Right renal cortex interstitium (tissue), 3 donors: ENCODE results near the gene ATP6V0E2. TPM values are rescaled to one million over a fixed set of nuclear protein-coding genes. Genes with fewer than 3 reads are reported as not detected.

ENCODE experiments used
- DNase-seq, 3 donors: peaks; one replicate each; pipeline ENCODE4 v3.0.0-alpha.2; 2013; ENCODE audit warnings: low read depth in 3 of 3, low spot score in 2 of 3
- polyA plus RNA-seq, 3 donors: library from polyadenylated mRNA; unstranded; fragments of 120-200 nt; gene quantifications; one replicate each; pipeline ENCODE4 v1.2.1, GENCODE V29; 2013; ENCODE audit not compliant: insufficient read length in 3 of 3

ATP6V0E2 gene
- polyA plus RNA-seq, 3 donors: 20.4 to 27.2 (median 23.5) TPM

DNA sequence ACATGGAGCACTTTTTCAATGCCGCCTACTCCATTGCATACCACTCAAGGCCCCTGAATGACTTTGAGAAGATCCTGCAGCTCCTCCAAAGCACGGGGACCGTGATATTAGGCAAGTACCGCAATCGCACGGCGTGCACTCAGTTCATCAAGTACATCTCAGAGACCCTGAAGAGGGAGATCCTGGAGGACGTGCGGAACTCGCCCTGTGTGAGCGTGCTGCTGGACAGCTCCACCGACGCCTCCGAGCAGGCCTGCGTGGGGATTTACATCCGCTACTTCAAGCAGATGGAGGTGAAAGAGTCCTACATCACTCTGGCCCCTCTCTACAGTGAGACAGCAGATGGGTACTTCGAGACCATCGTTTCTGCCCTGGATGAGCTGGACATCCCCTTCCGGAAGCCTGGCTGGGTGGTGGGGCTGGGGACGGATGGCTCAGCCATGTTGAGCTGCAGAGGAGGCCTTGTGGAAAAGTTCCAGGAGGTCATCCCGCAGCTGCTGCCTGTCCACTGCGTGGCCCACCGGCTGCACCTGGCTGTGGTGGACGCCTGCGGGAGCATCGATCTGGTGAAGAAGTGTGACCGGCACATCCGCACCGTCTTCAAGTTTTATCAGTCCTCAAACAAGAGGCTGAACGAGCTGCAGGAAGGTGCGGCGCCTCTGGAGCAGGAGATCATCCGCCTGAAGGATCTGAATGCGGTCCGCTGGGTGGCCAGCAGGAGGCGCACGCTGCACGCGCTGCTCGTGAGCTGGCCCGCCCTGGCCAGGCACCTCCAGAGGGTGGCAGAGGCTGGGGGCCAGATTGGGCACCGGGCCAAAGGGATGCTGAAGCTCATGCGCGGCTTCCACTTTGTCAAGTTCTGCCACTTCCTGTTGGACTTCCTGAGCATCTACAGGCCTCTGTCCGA is 12.7 kb upstream of the ATP6V0E2 start:
- DNase-seq: no peak

DNA sequence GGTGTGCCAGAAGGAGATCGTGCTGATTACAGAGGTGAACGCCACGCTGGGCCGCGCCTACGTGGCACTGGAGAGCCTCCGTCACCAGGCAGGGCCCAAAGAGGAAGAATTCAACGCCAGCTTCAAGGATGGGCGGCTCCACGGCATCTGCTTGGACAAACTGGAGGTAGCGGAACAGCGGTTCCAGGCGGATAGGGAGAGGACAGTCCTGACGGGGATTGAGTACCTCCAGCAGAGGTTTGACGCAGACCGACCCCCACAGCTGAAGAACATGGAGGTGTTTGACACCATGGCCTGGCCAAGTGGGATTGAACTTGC is 12.1 kb upstream of the ATP6V0E2 start:
- no peak for DNase-seq

DNA sequence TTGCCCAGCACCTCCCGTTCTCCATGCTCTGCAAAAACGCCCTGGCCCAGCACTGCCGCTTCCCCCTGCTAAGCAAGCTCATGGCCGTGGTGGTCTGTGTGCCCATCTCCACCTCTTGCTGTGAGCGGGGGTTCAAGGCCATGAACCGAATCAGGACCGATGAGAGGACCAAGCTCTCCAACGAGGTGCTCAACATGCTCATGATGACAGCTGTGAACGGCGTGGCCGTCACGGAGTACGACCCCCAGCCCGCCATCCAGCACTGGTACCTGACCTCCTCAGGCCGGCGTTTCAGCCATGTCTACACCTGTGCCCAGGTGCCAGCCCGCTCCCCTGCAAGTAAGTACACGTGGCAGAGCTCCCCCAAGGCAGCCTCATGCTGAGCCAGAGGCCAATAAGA is 11.6 kb upstream of the ATP6V0E2 start:
- DNase-seq: no peak

GRCh38 chr7:149863500-149863899 is 10.3 kb upstream of the ATP6V0E2 start:
- no peak for DNase-seq

GRCh38 chr7:149864023-149864422 is 9.7 kb upstream of the ATP6V0E2 start:
- DNase-seq: no peak

DNA sequence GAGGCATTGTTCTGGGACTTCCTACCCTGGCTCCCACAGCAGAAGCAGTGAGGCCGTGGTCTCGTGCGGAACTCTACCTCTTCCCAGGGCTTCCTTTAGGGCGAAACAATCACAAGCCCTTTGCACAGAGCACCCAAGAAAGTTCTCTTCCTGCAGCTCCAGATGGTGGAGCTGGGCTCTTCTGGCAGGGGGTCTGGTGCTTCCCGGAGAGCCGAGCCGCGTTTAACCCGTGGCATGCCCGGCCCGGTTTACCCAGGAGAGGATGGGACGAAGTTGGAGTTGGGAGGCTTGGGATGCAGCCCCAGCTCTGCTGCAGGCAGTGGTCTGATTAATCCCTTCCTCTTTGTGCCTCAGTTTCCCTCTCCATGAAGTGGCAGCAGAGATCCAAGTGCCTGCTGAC is 9.0 kb upstream of the ATP6V0E2 start:
- DNase-seq: no peak

DNA sequence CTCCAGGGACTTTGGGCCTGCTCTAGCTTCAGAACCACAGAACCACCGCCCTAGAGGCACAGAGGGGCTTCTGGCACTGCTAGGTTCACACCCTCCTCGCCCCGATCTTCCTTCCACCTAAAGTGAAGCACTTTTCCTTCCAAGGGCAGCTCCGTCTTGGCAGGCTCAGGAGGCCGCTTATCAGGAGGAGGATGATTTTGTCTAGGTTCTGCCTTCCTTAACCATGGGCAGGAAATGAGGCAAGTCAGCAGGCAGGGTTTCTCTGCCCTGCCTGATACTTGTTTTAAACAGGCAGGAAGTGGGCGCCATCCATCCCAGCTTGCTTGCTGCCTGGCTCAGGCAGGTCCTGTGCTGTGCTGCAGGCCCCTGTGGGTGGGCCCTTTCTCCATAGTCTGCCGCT is 8.3 kb upstream of the ATP6V0E2 start:
- no peak for DNase-seq

- no peak for DNase-seq
Observed at GRCh38 chr7:149866139-149866778, 7.5 kb upstream of the ATP6V0E2 start.

DNA sequence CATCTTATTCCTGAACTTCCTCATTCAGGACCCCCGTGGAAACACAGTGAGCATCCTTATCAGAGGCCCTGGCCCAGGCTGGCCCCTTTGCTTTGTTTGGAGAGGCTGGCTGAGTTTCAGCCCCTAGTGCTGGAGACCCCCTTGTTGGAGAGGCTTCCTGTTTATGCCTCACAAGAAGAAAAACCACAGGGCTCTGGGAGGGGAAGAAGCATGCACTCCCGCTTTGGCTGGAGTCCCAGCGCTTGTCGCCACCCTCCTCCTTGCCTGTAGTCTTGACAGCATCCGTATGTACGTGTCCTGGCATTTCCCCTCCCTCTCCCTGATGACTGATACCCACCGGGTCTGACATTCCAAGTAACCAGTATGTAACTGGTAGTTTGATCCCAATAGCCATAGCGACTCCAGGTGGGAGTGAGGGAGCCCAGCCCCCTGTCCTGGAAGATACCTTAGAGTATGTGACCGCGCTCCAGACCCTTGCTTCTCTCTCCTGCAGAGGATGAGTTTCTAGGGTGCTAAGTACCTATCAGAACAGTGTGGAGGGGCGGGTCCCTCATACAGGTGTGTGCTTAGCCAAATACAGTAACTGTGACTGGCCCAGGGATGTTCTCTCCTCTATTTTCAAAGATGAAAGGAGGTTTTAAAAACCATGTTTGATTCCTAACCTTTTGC is 6.9 kb upstream of the ATP6V0E2 start:
- no peak for DNase-seq

- no peak for DNase-seq
Observed at GRCh38 chr7:149867762-149868622, 5.8 kb upstream of the ATP6V0E2 start.

GRCh38 chr7:149868623-149869290 is 5.0 kb upstream of the ATP6V0E2 start:
- no peak for DNase-seq

DNA sequence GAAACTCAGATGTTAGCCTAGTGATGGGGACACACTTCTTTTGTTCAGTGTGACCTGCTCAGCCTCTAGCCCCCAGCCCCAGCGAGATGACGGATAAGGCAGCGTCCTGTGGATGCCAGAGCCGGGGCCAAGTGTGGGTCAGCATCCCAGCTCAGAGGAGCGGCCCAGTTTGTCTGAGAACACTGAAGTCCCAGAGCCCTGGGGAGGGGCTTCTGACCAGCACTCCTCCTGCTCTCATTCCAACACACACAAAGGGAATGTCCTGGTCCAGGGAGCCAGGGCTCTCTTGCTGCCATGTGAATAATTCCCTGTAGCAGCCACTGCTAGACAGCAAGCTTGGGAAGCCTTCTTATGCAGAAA is 4.5 kb upstream of the ATP6V0E2 start:
- DNase-seq: no peak

DNA sequence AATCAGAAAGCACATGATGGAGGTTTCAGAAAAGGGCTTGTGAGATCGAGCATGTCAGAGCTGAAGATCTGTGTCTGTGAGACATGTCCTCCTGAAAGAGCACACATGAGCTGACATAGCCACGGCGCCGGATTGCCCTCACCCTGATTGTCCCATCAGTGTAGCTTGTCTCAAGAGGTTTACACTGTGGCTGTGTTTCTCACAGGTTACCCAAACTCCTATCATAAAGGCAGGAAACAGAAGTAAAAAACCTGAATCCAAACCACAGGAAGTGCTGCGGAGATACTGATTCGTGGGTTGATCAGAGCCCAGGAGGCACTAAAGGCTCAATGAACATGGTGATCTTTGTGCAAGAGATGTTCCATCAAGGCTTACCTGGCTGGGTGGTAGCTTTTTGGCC is 3.9 kb upstream of the ATP6V0E2 start:
- no peak for DNase-seq

DNA sequence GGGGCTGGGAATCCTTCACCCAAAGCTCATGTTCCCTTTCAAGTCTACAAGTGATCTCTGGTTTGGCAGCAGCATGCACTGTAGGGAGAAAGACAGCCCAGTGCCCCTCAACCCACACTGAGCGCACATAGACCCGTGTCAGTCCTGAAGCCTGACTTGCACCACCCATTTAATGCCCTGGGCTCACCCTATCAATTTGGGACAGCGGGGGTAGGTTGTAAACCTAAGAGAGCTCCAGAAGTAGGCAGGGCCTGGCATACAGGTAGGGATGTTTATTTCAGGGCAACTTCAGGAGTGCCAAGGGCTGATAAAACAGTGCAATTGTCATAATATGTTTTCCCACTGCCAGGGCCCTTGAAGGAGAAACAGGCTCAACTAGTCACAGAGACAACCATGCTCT is 3.5 kb upstream of the ATP6V0E2 start:
- DNase-seq: no peak

DNA sequence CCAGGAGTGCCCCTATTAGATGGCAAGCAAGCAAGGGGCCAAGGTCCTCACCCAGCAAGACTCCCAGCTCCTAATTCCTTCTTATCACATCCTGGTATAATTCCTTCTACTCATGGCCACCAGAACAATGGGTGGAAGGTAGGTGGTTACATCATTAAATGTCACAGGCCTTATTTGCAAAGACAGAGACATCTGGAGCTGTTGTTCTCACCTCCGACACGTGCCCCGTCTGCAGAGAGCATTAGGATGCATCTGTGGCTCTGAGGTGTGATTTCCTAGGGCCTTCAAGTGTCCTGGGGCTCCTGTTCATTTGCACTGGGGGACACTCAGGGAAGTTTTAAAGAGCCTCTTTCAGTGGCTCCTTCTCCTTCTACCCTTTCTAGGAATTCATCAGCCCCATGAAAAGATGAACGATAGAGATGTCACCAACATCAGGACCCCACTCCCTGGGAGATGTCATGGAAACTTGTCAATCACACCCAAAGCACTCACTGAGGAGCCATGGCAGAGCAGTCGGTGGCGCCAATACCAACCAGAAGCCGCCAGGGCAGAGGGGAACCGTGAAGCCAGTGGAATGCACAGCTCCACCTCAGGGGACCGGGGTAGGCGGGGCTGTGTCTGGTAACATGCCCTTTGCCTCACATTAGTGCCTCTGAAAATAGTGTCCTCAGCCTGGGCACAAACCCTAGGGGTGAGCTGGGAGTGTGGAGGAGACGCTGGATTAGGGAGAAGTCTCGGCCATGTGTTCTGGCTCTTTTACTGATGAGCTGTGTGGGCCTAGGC is 2.9 kb upstream of the ATP6V0E2 start:
- DNase-seq: no peak

GRCh38 chr7:149871576-149871975 is 2.2 kb upstream of the ATP6V0E2 start:
- DNase-seq: no peak

DNA sequence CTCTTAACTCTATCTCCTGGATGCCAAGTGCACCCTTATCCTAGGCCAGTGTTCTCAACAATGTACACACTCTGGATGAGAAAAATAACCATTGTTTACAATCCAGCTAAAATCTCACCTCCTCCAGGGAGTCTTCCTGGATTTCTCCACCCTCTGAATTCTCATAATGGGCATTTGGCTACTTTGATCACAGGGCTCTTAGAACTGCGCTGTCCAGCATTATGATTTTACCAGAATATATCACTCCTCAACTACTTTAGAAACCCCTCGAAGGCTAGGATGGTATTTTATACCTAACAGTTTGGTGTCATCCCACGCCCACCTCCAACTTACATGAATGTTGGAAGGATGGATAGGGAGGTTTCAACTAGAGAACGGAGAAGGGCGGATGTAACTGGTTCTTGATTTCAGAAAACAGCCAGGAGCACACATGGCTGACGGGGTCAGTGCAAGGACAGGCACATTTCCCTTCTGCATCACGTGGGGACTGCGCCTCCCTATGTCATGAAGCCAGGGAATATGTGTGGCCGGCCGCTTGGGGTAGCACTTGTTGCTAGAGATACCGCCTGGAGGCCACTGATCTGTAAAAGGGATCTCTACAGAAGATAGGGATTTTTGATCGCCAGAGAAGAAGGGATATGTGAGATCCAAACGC is 1.2 kb upstream of the ATP6V0E2 start:
- DNase-seq: peak; percentile 52 to 68 (median 68)

GRCh38 chr7:149873970-149874643 is 338 bp downstream of the ATP6V0E2 start:
- DNase-seq: no peak

DNA sequence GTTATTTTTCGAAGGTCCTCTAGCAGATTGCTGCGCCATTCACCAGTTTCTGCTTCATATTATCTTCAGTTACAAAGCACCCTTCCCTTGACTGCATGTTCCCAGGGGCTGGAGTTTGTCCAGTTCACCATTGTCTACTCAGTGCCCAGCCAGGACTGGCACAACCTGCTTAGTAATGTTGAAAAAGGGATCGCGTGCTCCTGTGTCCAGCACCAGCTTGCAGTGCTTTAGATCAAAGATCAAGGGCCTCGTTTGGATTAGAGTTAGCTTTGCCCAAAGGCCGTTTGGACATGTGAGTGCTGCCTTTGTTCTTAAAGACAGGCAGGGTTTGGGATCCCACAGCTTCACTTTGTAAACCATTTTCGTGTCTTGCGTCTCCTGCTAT is 867 bp downstream of the ATP6V0E2 start:
- no peak for DNase-seq
